Mesenchymal stem cell (in vitro differentiated cells and primary cell): ENCODE measurements around the gene CCDC9B.

Source experiments
- DNase-seq: peaks from one replicate; pipeline ENCODE4 v3.0.0-alpha.2; 2013
- H2AFZ ChIP-seq: one replicate; pipeline ENCODE4 v1.6.1; 2013; ENCODE audit warnings: low read depth, mild to moderate bottlenecking, control low read depth, inconsistent platforms, low read length, moderate library complexity
- H2AK5ac ChIP-seq: 2 replicates; pipeline ENCODE4 v1.6.1; 2013; ENCODE audit warnings: low read length, moderate library complexity, mild to moderate bottlenecking, inconsistent platforms; ENCODE audit not compliant: severe bottlenecking
- H2BK120ac ChIP-seq: one replicate; pipeline ENCODE4 v1.6.1; 2013; ENCODE audit warnings: low read depth, mild to moderate bottlenecking, inconsistent platforms, low read length, moderate library complexity
- H2BK12ac ChIP-seq, 2 experiments: one replicate each; pipeline ENCODE4 v1.6.1; 2013; ENCODE audit warnings: inconsistent platforms in 2 of 2, low read length in 2 of 2, mild to moderate bottlenecking in 2 of 2, moderate library complexity in 2 of 2, control low read depth in 1 of 2
- H2BK15ac ChIP-seq: one replicate; pipeline ENCODE4 v1.6.1; 2013; ENCODE audit warnings: mild to moderate bottlenecking, low read depth, inconsistent platforms; ENCODE audit not compliant: poor library complexity, severe bottlenecking
- H2BK5ac ChIP-seq: 2 replicates; pipeline ENCODE4 v1.6.1; 2013; ENCODE audit warnings: low read depth, mild to moderate bottlenecking, low read length, control low read depth, inconsistent platforms; ENCODE audit not compliant: poor library complexity, severe bottlenecking
- H3K14ac ChIP-seq, 2 experiments: one replicate each; pipeline ENCODE4 v1.6.1; 2013; ENCODE audit warnings: inconsistent platforms in 2 of 2, low read length in 2 of 2, control low read depth in 1 of 2, mild to moderate bottlenecking in 1 of 2, moderate library complexity in 1 of 2
- H3K18ac ChIP-seq, 2 experiments: one replicate each; pipeline ENCODE4 v1.6.1; 2013; ENCODE audit warnings: inconsistent platforms in 2 of 2, low read length in 2 of 2, control low read depth in 1 of 2, low read depth in 1 of 2, mild to moderate bottlenecking in 1 of 2
- H3K23ac ChIP-seq, 2 experiments: one replicate each; pipeline ENCODE4 v1.6.1; 2013; ENCODE audit warnings: inconsistent platforms in 2 of 2, low read length in 2 of 2, mild to moderate bottlenecking in 2 of 2, moderate library complexity in 2 of 2, control low read depth in 1 of 2
- H3K27ac ChIP-seq: 2 replicates; pipeline ENCODE4 v1.5.1; 2013; ENCODE audit warnings: mild to moderate bottlenecking, moderate library complexity, low read length, control low read depth, inconsistent platforms; ENCODE audit not compliant: poor library complexity, severe bottlenecking
- H3K27me3 ChIP-seq, 2 experiments: 2 replicates each; pipeline versions ENCODE4 v1.6.1 to v1.7.0; 2013; ENCODE audit warnings: low read length in 2 of 2, mild to moderate bottlenecking in 2 of 2, moderate library complexity in 2 of 2, control low read depth in 1 of 2, inconsistent platforms in 1 of 2; ENCODE audit not compliant: control insufficient read depth in 1 of 2, insufficient read depth in 1 of 2
- H3K36me3 ChIP-seq, 2 experiments: 2 replicates each; pipeline versions ENCODE4 v1.6.1 to v1.7.0; 2013; ENCODE audit warnings: low read length in 2 of 2, control low read depth in 1 of 2, inconsistent platforms in 1 of 2, low read depth in 1 of 2, mild to moderate bottlenecking in 1 of 2; ENCODE audit not compliant: insufficient read depth in 2 of 2, control insufficient read depth in 1 of 2
- H3K4ac ChIP-seq, 2 experiments: one replicate each; pipeline ENCODE4 v1.6.1; 2013; ENCODE audit warnings: inconsistent platforms in 2 of 2, low read length in 2 of 2, mild to moderate bottlenecking in 2 of 2, moderate library complexity in 2 of 2, control low read depth in 1 of 2, low read depth in 1 of 2
- H3K4me1 ChIP-seq: 2 replicates; pipeline ENCODE4 v1.6.1; 2013; ENCODE audit warnings: low read depth, low read length, control low read depth; ENCODE audit not compliant: control insufficient read depth, insufficient read depth
- H3K4me2 ChIP-seq: 2 replicates; pipeline ENCODE4 v1.6.1; 2013; ENCODE audit warnings: low read length, mild to moderate bottlenecking, inconsistent platforms; ENCODE audit not compliant: poor library complexity, severe bottlenecking
- H3K4me3 ChIP-seq, 2 experiments: 2 replicates each; pipeline versions ENCODE4 v1.5.1 to v1.7.0; 2013; ENCODE audit warnings: low read length in 2 of 2, mild to moderate bottlenecking in 2 of 2, control low read depth in 1 of 2, low read depth in 1 of 2; ENCODE audit not compliant: insufficient read depth in 1 of 2
- H3K79me1 ChIP-seq: replicated peaks from 2 replicates; pipeline ENCODE4 v1.6.1; 2013; ENCODE audit warnings: mild to moderate bottlenecking, control low read depth, low read length, inconsistent platforms; ENCODE audit not compliant: poor library complexity, severe bottlenecking
- H3K9ac ChIP-seq: 2 replicates; pipeline ENCODE4 v1.7.0; 2013; ENCODE audit warnings: mild to moderate bottlenecking, low read length, moderate library complexity
- H3K9me3 ChIP-seq: 2 replicates; pipeline ENCODE4 v1.7.0; 2013; ENCODE audit warnings: mild to moderate bottlenecking, low read length; ENCODE audit not compliant: control insufficient read depth
- H4K8ac ChIP-seq: one replicate; pipeline ENCODE4 v1.6.1; 2013; ENCODE audit warnings: inconsistent platforms, mild to moderate bottlenecking, low read length, moderate library complexity
- H4K91ac ChIP-seq: one replicate; pipeline ENCODE4 v1.6.1; 2013; ENCODE audit warnings: mild to moderate bottlenecking, low read length, inconsistent platforms
- WGBS: methylation state at CpG from one replicate; pipeline ENCODE4 v1.1.7; 2013; ENCODE audit warnings: mixed read lengths; 5-methylcytosine and 5-hydroxymethylcytosine counted together

Gene CCDC9B

GRCh38 chr15:40283615-40284300 lies 57.0 kb downstream of the CCDC9B start:
- Histone ChIP-seq H2BK5ac (no peak overlapping the region), H2AK5ac (no peak overlapping the region), H2BK15ac (peak overlapping the region; percentile 74), H4K91ac (no peak overlapping the region), H3K36me3 (no peaks in the 10 kb centered on the region), H3K79me1 (no peaks in the 10 kb centered on the region), H3K4me2 (no peak overlapping the region), H3K9me3 (no peaks in the 10 kb centered on the region), H3K4me3 (no peak overlapping the region), H2BK12ac (no peak overlapping the region), H3K14ac (no peak overlapping the region), H3K23ac (peak overlapping the region in 1 of 2 experiments; percentile 46), H3K18ac (no peak overlapping the region), H3K9ac (no peak overlapping the region), H3K4me1 (peaks cover 44% of the 10 kb centered on the region), H3K27me3 (peaks cover 47 to 53% of the 10 kb centered on the region in 2 experiments), H3K27ac (no peak overlapping the region), H3K4ac (no peak overlapping the region), H4K8ac (no peak overlapping the region), H2BK120ac (no peak overlapping the region), H2AFZ (no peak overlapping the region)
- 31% methylated on average over 33 of the region's 33 CpGs for WGBS
- DNase-seq = no peak

GRCh38 chr15:40282869-40283614 lies 57.7 kb downstream of the CCDC9B start, which contains the start of gene ANKRD63:
ANKRD63 (minus strand) TSS chr15:40283064; CDS start chr15:40282586, 478 bp downstream.
- no peak within 1 kb of the TSS for H3K27ac ChIP-seq
- peak within 1 kb of the TSS in 1 of 2 experiments; percentile 47 for H3K18ac ChIP-seq
- 2% methylated on average over 58 of the region's 76 CpGs for whole genome bisulfite sequencing
- H2BK12ac ChIP-seq = peak within 1 kb of the TSS in 1 of 2 experiments; percentile 64
- H3K9ac ChIP-seq = no peak within 1 kb of the TSS
- H3K9me3 ChIP-seq = no peaks in the 10 kb centered on the region
- no peak within 1 kb of the TSS for H4K91ac ChIP-seq
- H3K27me3 ChIP-seq = peaks cover 50 to 59% of the 10 kb centered on the region in 2 experiments
- peak within 1 kb of the TSS; percentile 74 for H2BK15ac ChIP-seq
- peak within 1 kb of the TSS in 1 of 2 experiments; percentile 85 for H3K23ac ChIP-seq
- H2BK5ac ChIP-seq = no peak within 1 kb of the TSS
- H3K79me1 ChIP-seq = no peaks in the 10 kb centered on the region
- peak within 1 kb of the TSS in 1 of 2 experiments; percentile 51 for H3K14ac ChIP-seq
- peak within 1 kb of the TSS; percentile 95 for H3K4me2 ChIP-seq
- peak within 1 kb of the TSS; percentile 63 to 65 for H3K4me3 ChIP-seq
- no peak within 1 kb of the TSS for H2AK5ac ChIP-seq
- DNase-seq = no peak
- no peaks in the 10 kb centered on the region for H3K36me3 ChIP-seq
- peak within 1 kb of the TSS; percentile 56 for H2AFZ ChIP-seq
- H3K4me1 ChIP-seq = peaks cover 44% of the 10 kb centered on the region
- peak within 1 kb of the TSS in 1 of 2 experiments; percentile 57 for H3K4ac ChIP-seq
- peak within 1 kb of the TSS; percentile 16 for H4K8ac ChIP-seq
- no peak within 1 kb of the TSS for H2BK120ac ChIP-seq

- Histone ChIP-seq H3K4me2 (peak overlapping the region; percentile 95), H3K4ac (peak overlapping the region in 1 of 2 experiments; percentile 57), H3K79me1 (no peaks in the 10 kb centered on the region), H4K8ac (peak overlapping the region; percentile 16), H3K4me1 (peaks cover 48% of the 10 kb centered on the region), H3K18ac (no peak overlapping the region), H2BK15ac (no peak overlapping the region), H2AK5ac (no peak overlapping the region), H3K4me3 (peak overlapping the region; percentile 63 to 65), H3K9ac (no peak overlapping the region), H3K27me3 (peaks cover 55 to 66% of the 10 kb centered on the region in 2 experiments), H3K27ac (no peak overlapping the region), H2BK12ac (peak overlapping the region in 1 of 2 experiments; percentile 64), H2AFZ (peak overlapping the region; percentile 56), H3K14ac (peak overlapping the region in 1 of 2 experiments; percentile 51), H4K91ac (no peak overlapping the region), H3K9me3 (no peaks in the 10 kb centered on the region), H2BK120ac (no peak overlapping the region), H3K23ac (peak overlapping the region in 1 of 2 experiments; percentile 85), H3K36me3 (no peaks in the 10 kb centered on the region), H2BK5ac (no peak overlapping the region)
- DNase-seq = peak; percentile 34
- under 1% methylated on average over 86 of the region's 92 CpGs for WGBS
These were observed 58.4 kb downstream of the CCDC9B start for GRCh38 chr15:40282147-40282868.
